ENCODE results near the gene HNMT.
"Not testable (repeated sequence)": the region's sequence is repeated elsewhere in the genome, so short reads cannot be mapped to it uniquely, and the experiment has no call there.

Gene HNMT

GRCh38 chr2:137973280-137973679, 9.0 kb downstream of the HNMT start:
- no peak for DNase-seq (ENCODE audit: low read depth in 1 of 2, low spot score in 1 of 2)

- no peak for DNase-seq (ENCODE audit: low read depth in 1 of 2, low spot score in 1 of 2)
These were observed 11.3 kb downstream of the HNMT start for GRCh38 chr2:137975280-137976271.

- DNase-seq (ENCODE audit: low read depth in 1 of 2, low spot score in 1 of 2): no peak
These were observed 12.0 kb downstream of the HNMT start for GRCh38 chr2:137976274-137976673.

- no peak for DNase-seq (ENCODE audit: low read depth in 1 of 2, low spot score in 1 of 2)
These were observed 13.5 kb downstream of the HNMT start for GRCh38 chr2:137977790-137978189.

GRCh38 chr2:137980459-137980858, 16.2 kb downstream of the HNMT start:
- DNase-seq (ENCODE audit: low read depth in 1 of 2, low spot score in 1 of 2): no peak

- DNase-seq (ENCODE audit: low read depth in 1 of 2, low spot score in 1 of 2): no peak
These were observed 16.9 kb downstream of the HNMT start for GRCh38 chr2:137981112-137981656.

GRCh38 chr2:137983581-137983980, 19.3 kb downstream of the HNMT start:
- no peak for DNase-seq (ENCODE audit: low read depth in 1 of 2, low spot score in 1 of 2)

GRCh38 chr2:137986268-137986667, 22.0 kb downstream of the HNMT start:
- DNase-seq (ENCODE audit: low read depth in 1 of 2, low spot score in 1 of 2): no peak

GRCh38 chr2:137987011-137987410, 22.7 kb downstream of the HNMT start:
- DNase-seq (ENCODE audit: low read depth in 1 of 2, low spot score in 1 of 2): no peak

GRCh38 chr2:137991078-137991477, 26.8 kb downstream of the HNMT start:
- DNase-seq (ENCODE audit: low read depth in 1 of 2, low spot score in 1 of 2): no peak

- DNase-seq (ENCODE audit: low read depth in 1 of 2, low spot score in 1 of 2): no peak
These were observed 27.9 kb downstream of the HNMT start for GRCh38 chr2:137992039-137992646.

GRCh38 chr2:137993715-137994476, 29.6 kb downstream of the HNMT start:
- DNase-seq (ENCODE audit: low read depth in 1 of 2, low spot score in 1 of 2): not testable (repeated sequence)

GRCh38 chr2:137995368-137995767, 31.1 kb downstream of the HNMT start:
- not testable (repeated sequence) for DNase-seq (ENCODE audit: low read depth in 1 of 2, low spot score in 1 of 2)

GRCh38 chr2:137996158-137996557, 31.9 kb downstream of the HNMT start:
- DNase-seq (ENCODE audit: low read depth in 1 of 2, low spot score in 1 of 2): not testable (repeated sequence)

GRCh38 chr2:137997733-137998132, 33.5 kb downstream of the HNMT start:
- no peak for DNase-seq (ENCODE audit: low read depth in 1 of 2, low spot score in 1 of 2)

- no peak for DNase-seq (ENCODE audit: low read depth in 1 of 2, low spot score in 1 of 2)
These were observed 34.2 kb downstream of the HNMT start for GRCh38 chr2:137998503-137998902.

GRCh38 chr2:137999273-137999672, 35.0 kb downstream of the HNMT start:
- DNase-seq (ENCODE audit: low read depth in 1 of 2, low spot score in 1 of 2): no peak

- no peak for DNase-seq (ENCODE audit: low read depth in 1 of 2, low spot score in 1 of 2)
These were observed 35.7 kb downstream of the HNMT start for GRCh38 chr2:138000009-138000408.

GRCh38 chr2:138000796-138001195, 36.5 kb downstream of the HNMT start:
- DNase-seq (ENCODE audit: low read depth in 1 of 2, low spot score in 1 of 2): no peak

GRCh38 chr2:138003411-138003810, 39.1 kb downstream of the HNMT start:
- no peak for DNase-seq (ENCODE audit: low read depth in 1 of 2, low spot score in 1 of 2)

GRCh38 chr2:138007431-138007830, 43.2 kb downstream of the HNMT start:
- DNase-seq (ENCODE audit: low read depth in 1 of 2, low spot score in 1 of 2): no peak

All from stimulated activated CD4-positive, alpha-beta T cell treated with anti-CD3 and anti-CD28 coated beads, Interleukin-15, amount 100 ng/mL, for 1 hour (primary cell).